ENCODE results near the gene PRSS27. TPM values are rescaled to one million over a fixed set of nuclear protein-coding genes. Genes with fewer than 3 reads are reported as not detected.
"Not testable (repeated sequence)": the region's sequence is repeated elsewhere in the genome, so short reads cannot be mapped to it uniquely, and the experiment has no call there.

The PRSS27 gene
- total and polyA plus RNA-seq, 2 of the 4 experiments (the other 2 are of a cell fraction) = under 0.01 to 0.58 TPM

DNA sequence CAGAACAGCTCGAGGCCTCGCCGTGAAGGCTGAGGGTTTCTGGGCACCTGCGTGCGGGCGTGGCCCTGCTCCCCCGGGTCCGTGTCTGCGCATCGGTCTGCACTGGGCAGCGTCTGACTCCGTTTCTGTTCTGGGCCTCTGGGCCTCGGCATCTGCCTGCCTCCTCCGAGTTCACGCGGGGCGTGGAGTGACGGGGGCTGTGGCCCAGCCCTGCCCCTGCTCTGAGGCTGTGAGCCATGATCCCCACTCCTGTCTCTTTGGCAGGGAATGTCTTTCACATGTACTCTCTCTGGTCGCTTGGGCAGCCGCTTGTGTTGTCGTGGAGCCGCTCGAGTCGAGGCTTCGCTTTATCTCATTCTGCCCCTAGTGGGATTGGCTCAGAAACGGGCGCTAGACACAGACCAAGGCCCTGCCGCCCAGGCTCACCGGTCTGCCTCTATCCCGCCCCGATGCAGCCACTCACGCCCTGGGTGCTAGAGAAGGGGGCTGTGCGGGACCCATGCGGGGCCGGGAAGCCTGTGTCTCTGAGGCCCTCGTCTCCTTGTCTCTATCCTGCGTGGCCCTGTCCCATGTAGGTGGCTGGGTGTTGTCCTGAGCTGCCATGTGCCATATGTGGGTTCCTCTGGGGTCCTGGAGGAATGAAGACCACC lies 23.3 kb downstream of the PRSS27 start:
- CTCF ChIA-PET; H2BK120ac ChIP-seq (ENCODE audit: low read depth, low read length); H3K9me3 ChIP-seq (ENCODE audit: control insufficient read depth, insufficient read depth, low read length); H2BK15ac ChIP-seq (ENCODE audit: low read depth, low read length); H3K18ac ChIP-seq (ENCODE audit: low read depth, low read length); H3K14ac ChIP-seq (replicated peaks; ENCODE audit: low read depth, low read length); H3K9me1 ChIP-seq (ENCODE audit: insufficient read depth, low read length); H3K4me1 ChIP-seq (ENCODE audit: control insufficient read depth, insufficient read depth, low read length); dilution Hi-C loops (cut with HindIII; ENCODE audit: low sequenced_read_pairs, unreplicated experiment); H2BK20ac ChIP-seq (ENCODE audit: low read depth, low read length); H3K4me2 ChIP-seq (ENCODE audit: low read depth, low read length); ATAC-seq (ENCODE audit: low read depth); H3K4me3 ChIP-seq (ENCODE audit: insufficient read depth, low read depth, low read length); DNase-seq; H2AFZ ChIP-seq (replicated peaks; ENCODE audit: low read length, poor library complexity); H3K9ac ChIP-seq (ENCODE audit: low read depth, low read length); H4K5ac ChIP-seq (ENCODE audit: low read depth, low read length); H2BK5ac ChIP-seq (ENCODE audit: low read depth, low read length, poor library complexity, severe bottlenecking); H3K23ac ChIP-seq (ENCODE audit: low read depth, low read length); POLR2A ChIA-PET (ENCODE audit: unreplicated experiment); H3K27me3 ChIP-seq (ENCODE audit: control insufficient read depth, insufficient read depth, low read length); H4K91ac ChIP-seq (ENCODE audit: insufficient read depth, low read depth, low read length); H2AK9ac ChIP-seq (replicated peaks; ENCODE audit: low read depth, low read length, poor library complexity); in situ Hi-C loops (cut with MboI; ENCODE audit: low sequenced_read_pairs); H4K8ac ChIP-seq (ENCODE audit: low read depth in 2 of 2, low read length in 2 of 2); H3K4ac ChIP-seq (ENCODE audit: low read depth, low read length); H3K27ac ChIP-seq (ENCODE audit: insufficient read depth, low read length); BruUV-seq (replicated peaks); intact Hi-C loops (cut with micrococcal nuclease); H2AK5ac ChIP-seq (ENCODE audit: low read depth, low read length); H3K56ac ChIP-seq (ENCODE audit: extremely low read depth, insufficient read depth, low read length): not testable (repeated sequence)
- 94% methylated on average over 18 of the region's 37 CpGs; no CpG with 5 or more reads in 1 of the 2 experiments for WGBS, 2 experiments (ENCODE audit: extremely low coverage in 2 of 2, insufficient read length in 1 of 2)
- Histone ChIP-seq H3K36me3 (ENCODE audit: control insufficient read depth, insufficient read depth, low read length) (peaks cover 46% of the 10 kb centered on the region), H4K20me1 (ENCODE audit: insufficient read depth, low read length) (peaks cover 18% of the 10 kb centered on the region), H3K79me1 (ENCODE audit: low read depth in 1 of 2, low read length in 2 of 2) (peaks cover 4 to 27% of the 10 kb centered on the region in 2 experiments)
